ENCODE measurements around the gene MRGPRD. TPM values are rescaled to one million over a fixed set of nuclear protein-coding genes. Genes with fewer than 3 reads are reported as not detected.
A peak's percentile ranks its signal among the peaks of the same experiment; 100 is the strongest.
"Not testable (repeated sequence)": the region's sequence is repeated elsewhere in the genome, so short reads cannot be mapped to it uniquely, and the experiment has no call there.

The MRGPRD gene
- total RNA-seq, 1 experiment from 2014 or later = not detected

DNA sequence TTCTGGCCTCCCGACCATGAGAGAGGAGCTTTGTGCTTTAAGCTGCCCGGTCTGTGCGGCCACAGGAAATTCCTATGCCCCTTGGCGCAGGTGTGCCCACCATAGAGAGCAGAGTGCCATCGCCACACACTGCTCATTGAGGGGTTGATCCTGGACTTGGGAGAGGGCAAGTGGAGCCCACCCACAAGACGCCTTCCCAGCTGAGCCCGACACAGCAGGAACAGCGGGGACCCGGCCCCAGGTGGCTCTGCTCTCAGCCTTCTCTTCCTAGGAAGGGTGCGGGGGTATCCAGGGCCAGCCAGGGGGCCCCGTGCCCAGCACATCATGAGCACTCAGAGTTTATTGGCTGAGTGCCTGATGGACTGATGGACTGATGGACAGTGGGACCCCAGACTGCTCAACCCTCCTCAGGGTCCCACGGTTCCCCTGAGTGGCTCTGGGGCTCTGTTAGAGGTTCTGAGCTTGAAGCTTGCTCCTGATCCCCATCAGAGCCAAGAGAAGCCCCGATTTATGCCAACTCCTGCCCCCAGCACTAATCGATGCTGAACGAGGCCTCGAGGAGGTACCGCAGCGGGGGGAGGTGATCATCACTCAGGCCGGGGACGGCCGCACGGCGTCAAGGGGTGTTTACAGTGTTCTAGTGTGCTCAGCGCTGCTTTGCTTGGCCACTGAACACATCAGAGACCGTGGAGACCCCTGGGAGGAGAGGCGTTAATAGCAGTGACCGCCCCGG is 13.5 kb upstream of the MRGPRD start:
- DNase-seq (ENCODE audit: low read depth) = no peak

DNA sequence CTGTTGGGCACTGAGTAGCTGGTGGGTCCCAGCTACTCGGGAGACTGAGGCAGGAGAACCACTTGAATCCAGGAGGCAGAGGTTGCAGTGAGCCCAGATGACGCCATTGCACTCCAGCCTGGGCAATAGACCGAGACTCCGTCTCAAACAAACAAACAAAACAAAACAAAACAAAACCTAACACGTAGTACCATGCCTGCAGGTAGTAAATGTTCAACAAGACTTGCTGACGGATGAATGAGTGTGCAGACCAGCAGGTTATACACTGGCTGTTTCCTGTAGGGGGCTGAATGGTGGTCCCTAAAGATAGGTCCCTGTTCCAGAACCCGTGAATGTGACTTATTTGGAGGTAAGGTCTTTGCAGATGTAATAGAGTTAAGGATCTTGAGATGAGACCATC is 12.8 kb upstream of the MRGPRD start:
- no peak for DNase-seq (ENCODE audit: low read depth)

DNA sequence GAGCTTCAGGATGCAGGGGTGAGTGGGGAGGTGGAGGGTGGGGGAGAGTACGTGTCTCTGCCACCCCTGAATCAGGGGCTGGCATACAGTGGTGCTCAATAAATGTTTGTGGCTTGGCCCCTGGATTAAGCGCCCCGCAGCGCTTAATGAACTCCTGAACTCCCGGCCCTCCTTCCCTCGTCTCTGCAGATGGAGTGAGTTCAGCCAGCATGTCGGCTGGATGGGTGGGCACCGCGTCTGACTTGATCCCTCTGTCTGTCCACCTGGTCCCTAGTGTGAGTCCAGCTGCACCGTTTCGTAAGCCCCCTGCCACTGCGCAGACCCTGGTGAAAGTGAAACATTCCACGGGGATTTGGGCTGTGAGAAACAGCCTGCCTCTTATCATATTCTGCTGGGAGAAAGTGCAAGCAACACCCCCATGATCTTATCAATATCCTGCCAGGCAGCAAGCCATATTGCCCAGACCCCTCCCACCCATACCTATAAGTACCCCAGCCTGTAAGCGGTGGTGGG is 12.0 kb upstream of the MRGPRD start:
- DNase-seq (ENCODE audit: low read depth) = no peak

DNA sequence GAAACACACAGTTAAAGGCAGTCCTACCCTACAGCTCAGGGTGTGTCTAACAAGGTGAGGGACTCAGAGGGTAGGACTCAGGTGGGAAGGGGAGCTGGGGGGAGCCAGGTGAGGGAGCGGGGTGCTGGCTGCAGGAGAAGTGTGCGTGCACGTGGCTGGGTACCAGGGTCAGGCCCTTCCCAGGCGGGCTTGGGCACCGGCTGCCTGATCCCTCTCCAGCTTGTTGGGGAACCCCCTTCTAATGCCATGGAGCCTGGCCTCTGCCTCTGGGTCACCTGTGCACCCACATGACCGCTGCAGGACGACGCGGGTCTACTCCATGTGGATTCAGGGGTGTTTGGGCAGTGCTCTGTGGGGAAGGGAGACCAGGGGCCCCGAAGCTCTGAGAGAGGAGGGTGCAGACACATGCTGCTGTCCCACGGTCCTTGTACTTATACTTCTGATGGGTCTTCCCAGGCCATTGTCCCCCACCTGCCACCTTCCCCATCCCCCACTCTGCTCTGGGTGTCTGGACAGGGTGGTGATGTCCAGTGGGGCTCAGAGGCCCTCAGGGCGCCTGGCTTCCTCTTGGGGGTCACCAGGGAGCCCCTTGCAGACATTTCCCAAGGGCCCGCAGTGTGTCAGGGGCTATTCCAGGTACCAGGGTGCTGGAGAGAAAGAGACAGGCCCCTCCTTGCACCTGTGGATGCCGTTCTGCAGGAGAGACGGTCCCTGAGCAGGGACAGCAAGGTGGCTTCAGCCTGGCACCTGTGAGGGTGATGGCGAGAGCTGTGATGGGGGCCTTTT is 10.4 kb upstream of the MRGPRD start:
- DNase-seq (ENCODE audit: low read depth) = no peak

DNA sequence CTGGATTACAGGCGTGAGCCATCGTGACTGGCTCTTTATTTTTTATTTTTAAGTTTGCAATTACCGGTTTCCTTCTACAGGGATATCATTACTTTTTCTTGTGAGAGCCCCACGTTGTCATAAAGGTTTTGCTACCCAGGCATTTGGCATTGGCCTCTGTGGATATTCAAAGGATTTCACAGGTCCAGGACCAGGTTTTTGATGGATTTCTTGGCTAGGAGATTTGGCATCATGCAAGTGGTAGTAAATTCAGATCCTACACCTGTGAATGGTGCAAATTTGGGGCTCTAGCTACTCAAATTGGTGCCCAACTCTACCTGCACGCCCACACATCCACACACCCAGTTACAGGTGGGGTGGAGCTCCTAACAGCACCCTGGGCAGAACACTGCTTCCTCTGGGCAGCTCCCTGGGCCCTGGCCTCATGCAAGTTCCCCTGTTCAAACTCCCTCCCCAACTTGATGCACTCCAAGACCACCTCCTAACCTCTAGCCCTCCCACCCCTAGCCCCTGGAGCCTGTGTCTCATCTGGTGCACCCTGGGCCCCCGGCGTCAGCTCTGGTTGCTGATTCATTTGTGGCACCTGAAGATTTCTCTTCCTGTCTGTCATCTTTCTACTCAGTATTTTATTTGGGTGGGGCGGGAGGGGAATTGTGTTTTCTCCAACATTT is 9.3 kb upstream of the MRGPRD start:
- DNase-seq (ENCODE audit: low read depth) = no peak

DNA sequence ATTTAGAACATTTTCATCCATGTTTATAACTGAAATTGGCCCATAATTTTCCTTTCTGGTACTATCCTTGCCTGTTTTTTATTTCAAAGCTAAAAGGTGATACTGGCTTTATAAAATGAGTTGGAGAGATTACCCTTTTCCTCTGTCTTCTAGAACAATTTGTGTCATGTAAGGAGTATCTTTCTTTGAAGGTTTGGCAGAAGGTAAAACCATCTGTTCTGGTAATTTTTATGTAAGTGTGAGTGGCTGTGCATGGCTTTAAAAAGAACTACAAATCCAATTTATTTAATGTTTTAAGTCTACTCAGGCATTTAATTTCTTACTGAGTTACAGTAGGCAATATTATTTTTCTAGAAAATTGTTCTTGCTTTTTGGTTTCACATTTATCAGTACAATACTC is 7.7 kb upstream of the MRGPRD start:
- DNase-seq (ENCODE audit: low read depth) = no peak

DNA sequence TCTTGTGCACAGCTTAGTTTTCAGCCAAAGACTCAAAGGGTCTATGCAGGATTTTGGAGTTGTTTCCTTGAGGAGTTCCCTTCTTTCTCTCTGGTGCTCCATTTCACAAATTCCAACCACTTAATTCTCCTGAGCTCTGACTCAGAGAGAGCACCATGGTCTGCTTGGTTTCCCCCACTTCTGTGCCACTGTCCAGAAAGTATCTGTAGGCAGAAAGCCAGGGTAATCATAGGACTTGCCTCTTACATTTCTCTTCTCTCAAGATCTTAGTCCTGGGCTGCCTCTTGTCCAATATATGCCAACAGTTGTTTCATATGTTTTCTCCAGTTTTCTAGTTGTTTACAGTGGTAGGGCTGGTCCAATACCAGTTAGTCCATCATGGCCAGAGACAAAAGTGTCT is 6.4 kb upstream of the MRGPRD start:
- no peak for DNase-seq (ENCODE audit: low read depth)

DNA sequence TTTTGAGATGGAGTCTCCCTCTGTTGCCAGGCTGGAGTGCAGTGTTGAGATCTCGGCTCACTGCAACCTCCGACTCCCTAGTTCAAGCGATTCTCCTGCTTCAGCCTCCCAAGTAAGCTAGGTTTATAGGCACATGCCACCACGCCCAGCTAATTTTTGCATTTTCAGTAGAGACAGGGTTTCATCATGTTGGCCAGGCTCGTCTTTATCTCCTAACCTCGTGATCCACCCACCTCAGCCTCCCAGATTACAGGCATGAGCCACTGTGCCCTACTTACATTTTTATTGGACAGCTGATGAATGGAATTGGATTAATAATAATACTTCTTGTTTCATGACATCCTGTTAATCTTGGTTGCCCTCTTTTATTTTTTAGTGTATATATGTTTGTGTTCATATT is 3.0 kb upstream of the MRGPRD start:
- DNase-seq (ENCODE audit: low read depth) = no peak

DNA sequence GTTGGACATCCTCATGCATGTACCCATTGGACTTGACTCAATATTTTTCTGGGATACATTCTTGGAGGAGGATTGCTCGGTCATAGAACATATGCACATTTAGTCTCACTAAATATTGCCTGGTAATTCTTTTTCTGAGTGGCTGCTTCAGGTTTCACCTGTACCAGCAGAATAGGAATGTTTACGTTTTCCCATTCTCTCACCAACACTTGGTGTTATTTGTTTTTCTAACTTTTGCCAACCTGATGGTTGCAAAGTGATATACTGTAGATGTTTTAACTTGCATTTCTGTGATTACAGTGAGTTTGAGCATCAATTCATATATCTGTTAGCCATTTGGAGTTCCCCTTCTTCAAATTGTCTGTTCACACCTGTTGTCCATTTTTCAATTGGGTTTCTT is 1.3 kb upstream of the MRGPRD start:
- DNase-seq (ENCODE audit: low read depth) = no peak

DNA sequence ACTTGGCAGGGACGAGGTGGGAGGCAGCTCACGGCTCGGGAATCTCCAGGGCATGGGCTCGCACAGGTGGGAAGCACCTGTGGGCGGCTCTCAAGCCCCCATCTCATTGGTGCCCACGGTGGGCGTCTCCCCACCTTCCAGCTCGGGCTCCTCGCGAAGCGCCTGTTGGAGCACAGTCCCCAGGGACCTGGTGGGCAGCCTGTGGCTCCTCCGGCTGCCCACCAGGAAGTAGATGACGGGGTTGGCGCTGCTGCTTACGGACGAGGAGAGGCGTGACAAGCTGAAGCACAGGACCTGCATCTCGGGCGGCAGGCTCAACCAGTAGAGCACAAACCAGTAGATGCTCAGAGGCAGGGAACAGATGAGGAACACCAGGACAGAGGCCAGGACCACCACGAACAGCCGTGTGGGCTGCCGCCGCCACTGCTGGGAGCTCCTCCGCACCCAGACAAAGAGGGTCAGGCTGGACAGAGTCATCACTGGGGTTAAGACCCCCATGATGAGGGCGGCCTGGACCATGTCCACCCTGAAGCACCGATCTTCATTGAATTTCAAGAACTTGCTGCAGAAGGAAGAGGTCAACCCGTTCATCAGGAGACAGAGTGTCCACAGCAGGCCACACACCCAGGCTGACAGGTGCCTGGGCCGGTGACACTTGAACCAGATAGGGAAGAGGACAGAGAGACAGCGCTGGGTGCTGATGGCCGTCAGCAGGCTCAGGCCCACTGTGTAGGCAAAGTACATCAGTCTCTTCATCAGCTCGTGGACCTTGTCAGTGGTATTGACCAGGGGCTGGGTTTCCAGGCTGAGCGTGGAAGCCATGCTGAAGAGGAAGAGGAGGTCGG is 633 bp downstream of the MRGPRD start:
- DNase-seq (ENCODE audit: low read depth) = no peak

DNA sequence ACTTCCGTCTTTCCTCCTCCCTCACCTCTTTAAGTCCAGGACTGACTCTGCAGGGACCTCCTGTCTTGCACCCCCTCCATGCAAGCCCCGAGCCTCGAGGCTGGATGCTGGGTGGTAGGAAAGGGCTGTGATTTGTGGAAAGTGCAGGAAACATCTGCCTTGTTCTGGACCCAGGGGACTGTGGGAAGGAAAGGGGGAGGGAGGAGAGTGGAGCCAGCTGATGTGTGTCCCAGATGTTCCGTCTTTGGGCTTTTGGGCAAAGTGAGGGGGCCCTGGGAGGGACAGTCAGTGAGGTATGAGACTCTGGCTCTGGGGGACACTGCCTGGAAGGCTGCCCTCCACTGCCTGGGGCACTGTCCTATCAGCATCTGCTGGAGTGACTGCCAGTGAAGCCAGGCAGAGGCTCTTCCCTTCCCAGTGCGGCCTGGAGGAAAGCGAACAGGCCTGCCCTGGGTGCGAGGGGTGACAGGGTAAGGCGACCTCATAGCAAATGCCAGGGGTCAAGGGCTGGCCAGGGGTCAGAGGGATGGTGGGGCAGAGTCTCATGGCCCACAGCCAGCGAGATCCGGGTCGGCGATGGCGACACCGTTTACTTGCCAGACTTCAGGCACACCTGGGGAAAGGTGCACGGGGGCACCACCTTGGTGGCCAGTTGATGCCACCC is 1.7 kb downstream of the MRGPRD start:
- no peak for DNase-seq (ENCODE audit: low read depth)

DNA sequence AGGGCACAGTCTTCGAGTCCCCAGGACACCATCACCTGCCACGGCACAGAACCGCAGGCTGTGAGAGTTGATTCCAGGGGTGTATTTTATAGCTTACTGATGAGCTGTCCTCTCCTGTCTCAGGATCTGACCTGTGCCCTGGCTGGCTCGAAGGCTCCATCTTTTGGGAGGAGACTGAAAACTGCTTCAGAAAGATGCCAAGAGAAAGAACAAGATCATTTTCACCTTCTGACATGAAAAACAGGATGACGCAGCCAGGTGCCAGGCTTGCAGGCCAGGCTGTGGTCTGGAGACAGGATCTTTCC is 2.2 kb downstream of the MRGPRD start:
- no peak for DNase-seq (ENCODE audit: low read depth)

DNA sequence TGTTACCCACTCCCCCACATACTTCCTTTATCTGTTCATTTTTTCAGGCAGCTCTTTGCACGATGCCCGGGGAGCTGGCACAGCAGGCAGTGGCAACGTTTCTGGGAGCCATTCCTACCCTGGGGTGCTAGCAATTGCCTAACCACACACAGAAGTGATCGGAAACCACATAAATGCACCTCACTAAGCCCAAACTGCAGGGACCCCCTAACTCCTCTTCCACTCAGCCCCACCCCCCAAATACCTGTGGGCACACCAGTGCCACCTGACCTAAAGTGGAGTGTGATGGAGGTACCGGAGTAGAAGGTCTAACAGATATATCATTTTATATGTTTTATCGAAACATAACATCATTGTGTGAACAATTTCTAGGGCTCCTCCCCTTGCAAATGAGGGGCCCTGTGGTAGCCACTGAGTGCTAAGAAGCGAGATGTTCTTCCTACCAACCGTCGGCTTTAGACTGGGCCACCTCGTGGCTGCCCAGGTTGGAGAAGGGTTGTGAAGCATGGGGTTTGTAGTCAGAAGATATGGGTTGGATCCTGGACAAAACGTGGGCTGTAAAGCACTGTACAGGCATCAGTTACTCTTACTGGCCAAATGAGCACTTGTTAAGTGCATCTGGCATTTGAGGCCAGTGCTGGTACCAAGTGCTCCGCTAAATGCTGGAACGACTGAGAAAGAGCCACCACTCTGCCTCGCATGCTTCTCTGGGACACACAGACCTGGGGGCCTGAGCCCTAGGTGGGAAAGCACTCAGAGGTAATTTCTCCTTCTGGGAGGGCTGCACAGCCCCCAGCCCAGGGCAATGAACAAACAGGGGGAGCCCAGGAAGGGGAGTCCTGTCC is 2.8 kb downstream of the MRGPRD start:
- DNase-seq (ENCODE audit: low read depth) = no peak

DNA sequence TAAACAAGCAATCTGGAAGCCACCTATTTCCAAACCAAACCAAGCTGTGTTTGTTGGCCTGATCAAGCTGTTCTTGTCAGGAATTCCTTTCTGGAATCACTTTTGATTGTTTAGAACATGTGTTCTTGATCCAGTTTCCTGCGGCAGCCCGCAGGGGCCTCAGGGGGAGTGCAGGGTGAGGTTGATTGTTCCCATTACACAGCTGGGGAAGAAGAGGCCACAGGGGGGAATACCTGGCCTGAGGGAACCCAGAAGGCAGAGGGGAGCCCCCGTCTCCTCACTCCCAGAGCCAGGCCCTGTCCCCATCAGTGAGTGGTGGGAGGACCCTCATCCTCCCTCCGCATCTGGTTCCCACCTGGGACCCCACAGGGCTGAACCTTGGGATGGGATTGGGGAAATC is 4.2 kb downstream of the MRGPRD start:
- no peak for DNase-seq (ENCODE audit: low read depth)

DNA sequence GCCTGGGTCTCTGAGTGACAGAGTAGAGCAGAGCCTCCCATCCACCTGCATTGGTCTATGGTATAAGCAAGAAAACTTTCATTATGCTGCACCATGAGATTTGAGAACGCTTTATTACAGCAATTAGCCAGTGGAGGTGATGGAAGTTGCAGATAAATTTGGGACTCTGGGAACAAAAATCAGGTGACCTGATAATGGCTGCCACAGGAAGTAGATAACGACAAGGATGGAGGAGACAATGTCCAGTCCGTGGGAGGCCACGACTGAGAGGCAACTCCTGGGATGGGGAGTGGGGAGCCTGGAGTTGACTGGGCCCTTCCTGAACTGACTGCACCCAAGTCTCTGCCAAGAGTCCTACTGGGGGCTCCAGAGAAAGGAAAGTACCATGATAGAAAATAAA is 4.7 kb downstream of the MRGPRD start:
- no peak for DNase-seq (ENCODE audit: low read depth)

DNA sequence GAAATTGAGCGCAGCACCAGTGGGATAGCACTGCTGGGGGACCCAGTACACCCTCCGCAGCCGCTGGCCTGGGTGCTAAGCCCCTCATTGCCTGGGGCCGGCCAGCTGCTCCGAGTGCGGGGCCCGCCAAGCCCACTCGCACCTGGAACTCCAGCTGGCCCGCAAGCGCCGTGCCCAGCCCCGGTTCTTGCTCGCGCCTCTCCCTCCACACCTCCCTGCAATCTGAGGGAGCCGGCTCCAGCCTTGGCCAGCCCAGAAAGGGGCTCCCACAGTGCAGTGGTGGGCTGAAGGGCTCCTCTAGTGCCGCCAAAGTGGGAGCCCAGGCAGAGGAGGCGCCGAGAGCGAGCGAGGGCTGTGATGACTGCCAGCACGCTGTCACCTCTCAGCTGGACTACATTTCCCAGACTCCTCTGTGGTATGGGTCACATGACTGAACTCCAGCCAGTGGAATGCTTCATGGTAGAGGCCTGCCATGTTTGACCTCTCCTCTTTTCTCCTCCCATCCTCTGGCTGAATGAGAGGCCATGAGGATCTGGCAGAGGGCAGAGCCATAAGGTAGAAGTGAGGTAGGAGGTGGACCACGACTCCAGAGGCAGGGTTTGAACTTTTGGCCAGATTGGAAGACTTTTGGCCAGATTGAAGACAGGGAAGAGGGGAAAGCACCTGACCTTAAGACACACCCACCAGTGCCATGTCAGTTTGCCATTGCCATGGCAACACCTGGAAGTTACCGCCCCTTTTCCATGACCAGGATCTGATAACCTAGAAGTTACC is 6.2 kb downstream of the MRGPRD start:
- DNase-seq (ENCODE audit: low read depth) = peak; percentile 46

DNA sequence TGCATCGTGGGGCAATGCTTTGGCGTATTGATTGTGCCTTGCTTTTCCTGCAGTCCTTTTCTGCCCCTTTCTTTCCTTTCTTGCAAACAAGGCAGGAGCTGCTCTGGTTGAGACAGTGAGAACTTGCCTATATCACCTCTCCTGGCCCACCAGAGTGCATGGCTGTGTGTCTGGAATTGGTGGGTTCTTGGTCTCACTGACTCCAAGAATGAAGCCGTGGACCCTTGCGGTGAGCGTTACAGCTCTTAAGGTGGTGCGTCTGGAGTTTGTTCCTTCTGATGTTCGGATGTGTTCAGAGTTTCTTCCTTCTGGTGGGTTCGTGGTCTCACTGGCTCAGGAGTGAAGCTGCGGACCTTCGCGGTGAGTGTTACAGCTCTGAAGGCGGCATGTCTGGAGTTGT is 7.1 kb downstream of the MRGPRD start:
- DNase-seq (ENCODE audit: low read depth) = not testable (repeated sequence)

DNA sequence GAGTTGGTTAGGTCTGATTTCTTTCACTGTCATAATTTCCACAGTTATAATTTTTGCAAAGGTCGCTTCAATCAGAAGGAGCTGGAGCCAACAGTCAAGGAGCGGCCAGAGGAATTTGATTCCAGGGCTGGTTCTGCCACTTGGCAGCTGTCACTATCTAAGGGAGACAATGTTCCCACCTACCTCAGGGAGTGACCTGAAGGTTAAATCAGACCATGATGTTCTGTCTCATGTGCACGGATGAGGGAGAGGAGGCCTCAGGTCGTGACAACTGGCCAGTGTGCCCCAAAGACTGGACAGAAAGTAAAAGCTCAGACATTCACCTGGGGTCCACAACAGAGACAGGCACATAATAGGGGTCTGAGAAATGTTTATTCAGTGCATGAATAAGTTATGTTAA is 7.6 kb downstream of the MRGPRD start:
- no peak for DNase-seq (ENCODE audit: low read depth)

DNA sequence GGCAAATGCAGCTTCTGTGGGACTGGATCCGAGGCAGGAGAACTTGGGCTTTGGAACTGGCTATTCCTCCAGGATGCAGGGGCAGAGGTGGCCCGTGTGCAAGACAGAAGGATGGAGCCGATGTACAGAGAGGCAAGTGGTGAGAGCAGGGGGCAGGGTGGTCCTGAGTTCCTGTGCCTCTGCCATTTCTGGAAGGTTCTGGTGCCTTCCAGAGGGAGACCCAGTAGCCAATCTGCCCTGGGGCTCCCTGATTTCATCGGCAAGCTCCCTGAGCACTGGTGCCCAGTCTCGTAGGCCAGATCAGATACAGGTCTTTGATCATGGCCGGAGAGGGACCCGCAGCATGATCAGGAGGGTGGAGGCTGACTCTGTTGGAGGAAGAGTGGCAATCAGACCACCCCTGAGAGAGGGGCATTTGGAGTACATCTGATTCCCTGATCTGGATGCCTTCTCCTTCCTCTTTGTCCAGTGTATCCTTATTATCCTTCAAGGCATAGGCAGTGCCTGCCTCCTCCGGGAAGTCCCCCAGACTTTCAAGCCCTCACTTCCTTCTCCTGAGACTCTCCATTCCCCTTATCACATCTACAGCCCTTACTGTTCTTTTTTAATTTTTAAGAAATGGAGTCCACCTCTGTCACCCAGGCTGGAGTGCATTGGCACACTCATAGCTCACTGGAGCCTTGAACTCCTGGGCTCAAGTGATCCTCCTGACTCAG is 9.7 kb downstream of the MRGPRD start:
- DNase-seq (ENCODE audit: low read depth) = no peak
